HEK293 (cell line): ENCODE data around the gene CNN1.

ENCODE experiments used
- HOXD13 ChIP-seq: sonication (generic); formaldehyde crosslinking; IDR thresholded peaks from 2 replicates; pipeline ENCODE4 v1.8.0; 2022; ENCODE audit warnings: missing genetic modification reagents, borderline replicate concordance
- IKZF3 ChIP-seq: fragments of 450-650 bp; IDR thresholded peaks from 2 replicates; pipeline ENCODE4 v1.5.0; 2018; ENCODE audit warnings: missing biosample characterization, mild to moderate bottlenecking, missing genetic modification characterization, moderate library complexity
- KLF1 ChIP-seq: fragments of 450-650 bp; formaldehyde crosslinking; IDR thresholded peaks from 2 replicates; pipeline ENCODE4 v1.5.1; 2016; ENCODE audit warnings: missing biosample characterization, missing genetic modification characterization
- MEIS1 ChIP-seq: sonication (generic); formaldehyde crosslinking; IDR thresholded peaks from 2 replicates; pipeline ENCODE4 v1.8.1; 2022; ENCODE audit warnings: missing genetic modification reagents, mild to moderate bottlenecking, borderline replicate concordance
- MYNN ChIP-seq: fragments of 450-650 bp; formaldehyde crosslinking; IDR thresholded peaks from 2 replicates; pipeline ENCODE4 v1.5.1; 2016; ENCODE audit warnings: missing biosample characterization, missing genetic modification characterization, borderline replicate concordance
- SP3 ChIP-seq: fragments of 450-650 bp; formaldehyde crosslinking; IDR thresholded peaks from 2 replicates; pipeline ENCODE4 v1.5.1; 2016; ENCODE audit warnings: missing biosample characterization, missing genetic modification characterization
- ZFP41 ChIP-seq: fragments of 450-650 bp; formaldehyde crosslinking; IDR thresholded peaks from 2 replicates; pipeline ENCODE4 v1.5.1; 2016; ENCODE audit warnings: missing biosample characterization, missing genetic modification characterization, borderline replicate concordance
- ZNF140 ChIP-seq: fragments of 450-650 bp; formaldehyde crosslinking; IDR thresholded peaks from 2 replicates; pipeline ENCODE4 v1.5.1; 2016; ENCODE audit warnings: missing biosample characterization, missing genetic modification characterization
- ZNF157 ChIP-seq: fragments of 450-650 bp; formaldehyde crosslinking; IDR thresholded peaks from 2 replicates; pipeline ENCODE4 v1.5.1; 2016; ENCODE audit warnings: missing biosample characterization, missing genetic modification characterization
- ZNF211 ChIP-seq: fragments of 450-650 bp; formaldehyde crosslinking; IDR thresholded peaks from 2 replicates; pipeline ENCODE4 v1.5.1; 2016; ENCODE audit warnings: low read depth, missing biosample characterization, missing genetic modification characterization
- ZNF221 ChIP-seq: fragments of 450-650 bp; formaldehyde crosslinking; IDR thresholded peaks from 2 replicates; pipeline ENCODE4 v1.5.1; 2017; ENCODE audit warnings: missing biosample characterization, missing genetic modification characterization, borderline replicate concordance
- ZNF248 ChIP-seq: fragments of 450-650 bp; formaldehyde crosslinking; IDR thresholded peaks from 2 replicates; pipeline ENCODE4 v1.5.1; 2017; ENCODE audit warnings: missing biosample characterization, missing genetic modification characterization
- ZNF324 ChIP-seq: fragments of 450-650 bp; formaldehyde crosslinking; IDR thresholded peaks from 2 replicates; pipeline ENCODE4 v1.5.1; 2016; ENCODE audit warnings: missing biosample characterization, missing genetic modification characterization
- ZNF449 ChIP-seq: fragments of 450-650 bp; formaldehyde crosslinking; IDR thresholded peaks from 2 replicates; pipeline ENCODE4 v1.5.1; 2017; ENCODE audit warnings: missing biosample characterization, mild to moderate bottlenecking, missing genetic modification characterization, moderate library complexity
- ZNF544 ChIP-seq: fragments of 450-650 bp; formaldehyde crosslinking; IDR thresholded peaks from 2 replicates; pipeline ENCODE4 v1.5.0; 2017; ENCODE audit warnings: missing biosample characterization, missing genetic modification characterization
- ZNF623 ChIP-seq: fragments of 450-650 bp; formaldehyde crosslinking; IDR thresholded peaks from 2 replicates; pipeline ENCODE4 v1.5.1; 2016; ENCODE audit warnings: missing biosample characterization, missing genetic modification characterization
- ZNF747 ChIP-seq: fragments of 450-650 bp; formaldehyde crosslinking; IDR thresholded peaks from 2 replicates; pipeline ENCODE4 v1.5.1; 2016; ENCODE audit warnings: missing biosample characterization, missing genetic modification characterization
- TF ChIP-seq, protein P1 (sequence below): fragments of 450-650 bp; formaldehyde crosslinking; conservative IDR thresholded peaks from 2 replicates; pipeline ENCODE4 v1.5.1; 2016; ENCODE audit warnings: low read depth, missing biosample characterization, missing genetic modification characterization
- TF ChIP-seq, protein P2 (sequence below): fragments of 450-650 bp; formaldehyde crosslinking; IDR thresholded peaks from 2 replicates; pipeline ENCODE4 v1.5.1; 2016; ENCODE audit warnings: missing biosample characterization, missing genetic modification characterization
- TF ChIP-seq, protein P3 (sequence below): fragments of 450-650 bp; formaldehyde crosslinking; IDR thresholded peaks from 2 replicates; pipeline ENCODE4 v1.5.1; 2016; ENCODE audit warnings: missing biosample characterization, missing genetic modification characterization, borderline replicate concordance
- TF ChIP-seq, protein P4 (sequence below): fragments of 450-650 bp; formaldehyde crosslinking; optimal IDR thresholded peaks from 2 replicates; pipeline ENCODE3; 2016; ENCODE audit warnings: missing biosample characterization, mild to moderate bottlenecking, missing genetic modification characterization
- TF ChIP-seq, protein P5 (sequence below): fragments of 450-650 bp; formaldehyde crosslinking; IDR thresholded peaks from 2 replicates; pipeline ENCODE4 v1.5.1; 2016; ENCODE audit warnings: missing biosample characterization, missing genetic modification characterization
- TF ChIP-seq, protein P6 (sequence below): fragments of 450-650 bp; formaldehyde crosslinking; IDR thresholded peaks from 2 replicates; pipeline ENCODE4 v1.5.1; 2016; ENCODE audit warnings: missing biosample characterization, missing genetic modification characterization

CNN1 gene

DNA sequence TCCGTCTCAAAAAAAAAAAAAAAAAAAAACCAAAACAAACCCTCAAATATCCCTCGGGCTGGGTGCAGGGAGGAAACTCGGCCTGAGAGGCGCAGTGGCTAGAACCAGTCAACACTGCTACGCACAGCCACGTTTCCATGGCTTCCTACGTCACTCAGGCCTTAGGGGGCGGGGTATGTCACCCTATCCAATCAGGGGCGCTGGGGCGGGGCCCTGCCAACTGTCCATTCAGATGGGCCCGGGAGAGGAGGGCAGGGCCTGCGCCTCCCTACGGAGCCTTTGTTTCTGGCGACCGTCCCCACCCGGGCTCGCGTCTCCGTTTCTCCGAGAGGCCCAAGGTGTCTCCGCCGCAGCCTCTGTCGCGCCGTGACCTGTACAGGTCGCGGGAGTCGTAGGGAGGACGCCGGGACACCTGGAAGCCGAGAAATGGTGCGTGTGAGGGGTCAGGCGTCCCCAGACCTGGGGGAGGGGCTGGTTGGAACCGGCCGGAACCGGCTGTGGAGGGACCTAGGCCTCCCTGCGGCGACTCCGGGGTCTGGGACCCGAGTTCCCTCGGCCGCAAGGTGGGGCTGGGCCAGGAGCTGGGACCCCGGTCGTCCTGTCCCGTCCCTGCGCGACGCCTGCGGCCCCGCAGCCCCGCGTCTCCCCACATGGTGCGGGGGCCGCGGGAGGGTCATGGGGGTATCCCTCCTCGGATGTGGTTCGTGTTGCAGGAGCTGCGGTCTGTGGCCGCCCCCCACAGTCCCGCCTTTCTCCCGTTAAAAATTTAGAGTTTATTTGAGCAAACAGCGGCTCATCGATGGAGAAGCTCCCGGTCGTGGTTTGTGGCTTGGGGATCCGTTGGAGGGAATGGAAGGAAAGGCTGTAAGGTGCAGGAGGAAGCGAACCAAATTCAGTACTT lies 58.8 kb downstream of the CNN1 start, which contains the start of gene ZNF627 (continued):
- TF ChIP-seq IKZF3 (tag by site-specific recombination) (no peak; the same call in 1 of the 2 replicates), KLF1 (tag by site-specific recombination) (no peak; the same call in none of the 2 replicates), ZNF211 (tag by site-specific recombination) (no peak), MEIS1 (CRISPR knock-in tag) (no peak), ZNF623 (tag by site-specific recombination) (no peak), ZNF221 (tag by site-specific recombination) (no peak), ZNF324 (peak; percentile 87), ZNF747 (tag by site-specific recombination) (no peak), ZNF248 (tag by site-specific recombination) (no peak), ZFP41 (tag by site-specific recombination) (no peak), ZNF544 (tag by site-specific recombination) (no peak), SP3 (tag by site-specific recombination) (peak; percentile 74), ZNF157 (no peak), ZNF449 (tag by site-specific recombination) (no peak), ZNF140 (tag by site-specific recombination) (no peak), HOXD13 (CRISPR knock-in tag) (no peak), MYNN (no peak)
- TF ChIP-seq, protein P1, sequence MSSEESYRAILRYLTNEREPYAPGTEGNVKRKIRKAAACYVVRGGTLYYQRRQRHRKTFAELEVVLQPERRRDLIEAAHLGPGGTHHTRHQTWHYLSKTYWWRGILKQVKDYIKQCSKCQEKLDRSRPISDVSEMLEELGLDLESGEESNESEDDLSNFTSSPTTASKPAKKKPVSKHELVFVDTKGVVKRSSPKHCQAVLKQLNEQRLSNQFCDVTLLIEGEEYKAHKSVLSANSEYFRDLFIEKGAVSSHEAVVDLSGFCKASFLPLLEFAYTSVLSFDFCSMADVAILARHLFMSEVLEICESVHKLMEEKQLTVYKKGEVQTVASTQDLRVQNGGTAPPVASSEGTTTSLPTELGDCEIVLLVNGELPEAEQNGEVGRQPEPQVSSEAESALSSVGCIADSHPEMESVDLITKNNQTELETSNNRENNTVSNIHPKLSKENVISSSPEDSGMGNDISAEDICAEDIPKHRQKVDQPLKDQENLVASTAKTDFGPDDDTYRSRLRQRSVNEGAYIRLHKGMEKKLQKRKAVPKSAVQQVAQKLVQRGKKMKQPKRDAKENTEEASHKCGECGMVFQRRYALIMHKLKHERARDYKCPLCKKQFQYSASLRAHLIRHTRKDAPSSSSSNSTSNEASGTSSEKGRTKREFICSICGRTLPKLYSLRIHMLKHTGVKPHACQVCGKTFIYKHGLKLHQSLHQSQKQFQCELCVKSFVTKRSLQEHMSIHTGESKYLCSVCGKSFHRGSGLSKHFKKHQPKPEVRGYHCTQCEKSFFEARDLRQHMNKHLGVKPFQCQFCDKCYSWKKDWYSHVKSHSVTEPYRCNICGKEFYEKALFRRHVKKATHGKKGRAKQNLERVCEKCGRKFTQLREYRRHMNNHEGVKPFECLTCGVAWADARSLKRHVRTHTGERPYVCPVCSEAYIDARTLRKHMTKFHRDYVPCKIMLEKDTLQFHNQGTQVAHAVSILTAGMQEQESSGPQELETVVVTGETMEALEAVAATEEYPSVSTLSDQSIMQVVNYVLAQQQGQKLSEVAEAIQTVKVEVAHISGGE (tag by site-specific recombination) = peak; percentile 47; the same call in 1 of the 2 replicates
- TF ChIP-seq, protein P2, sequence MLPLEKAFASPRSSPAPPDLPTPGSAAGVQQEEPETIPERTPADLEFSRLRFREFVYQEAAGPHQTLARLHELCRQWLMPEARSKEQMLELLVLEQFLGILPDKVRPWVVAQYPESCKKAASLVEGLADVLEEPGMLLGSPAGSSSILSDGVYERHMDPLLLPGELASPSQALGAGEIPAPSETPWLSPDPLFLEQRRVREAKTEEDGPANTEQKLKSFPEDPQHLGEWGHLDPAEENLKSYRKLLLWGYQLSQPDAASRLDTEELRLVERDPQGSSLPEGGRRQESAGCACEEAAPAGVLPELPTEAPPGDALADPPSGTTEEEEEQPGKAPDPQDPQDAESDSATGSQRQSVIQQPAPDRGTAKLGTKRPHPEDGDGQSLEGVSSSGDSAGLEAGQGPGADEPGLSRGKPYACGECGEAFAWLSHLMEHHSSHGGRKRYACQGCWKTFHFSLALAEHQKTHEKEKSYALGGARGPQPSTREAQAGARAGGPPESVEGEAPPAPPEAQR = peak; percentile 59; the same call in 1 of the 2 replicates
- TF ChIP-seq, protein P3, sequence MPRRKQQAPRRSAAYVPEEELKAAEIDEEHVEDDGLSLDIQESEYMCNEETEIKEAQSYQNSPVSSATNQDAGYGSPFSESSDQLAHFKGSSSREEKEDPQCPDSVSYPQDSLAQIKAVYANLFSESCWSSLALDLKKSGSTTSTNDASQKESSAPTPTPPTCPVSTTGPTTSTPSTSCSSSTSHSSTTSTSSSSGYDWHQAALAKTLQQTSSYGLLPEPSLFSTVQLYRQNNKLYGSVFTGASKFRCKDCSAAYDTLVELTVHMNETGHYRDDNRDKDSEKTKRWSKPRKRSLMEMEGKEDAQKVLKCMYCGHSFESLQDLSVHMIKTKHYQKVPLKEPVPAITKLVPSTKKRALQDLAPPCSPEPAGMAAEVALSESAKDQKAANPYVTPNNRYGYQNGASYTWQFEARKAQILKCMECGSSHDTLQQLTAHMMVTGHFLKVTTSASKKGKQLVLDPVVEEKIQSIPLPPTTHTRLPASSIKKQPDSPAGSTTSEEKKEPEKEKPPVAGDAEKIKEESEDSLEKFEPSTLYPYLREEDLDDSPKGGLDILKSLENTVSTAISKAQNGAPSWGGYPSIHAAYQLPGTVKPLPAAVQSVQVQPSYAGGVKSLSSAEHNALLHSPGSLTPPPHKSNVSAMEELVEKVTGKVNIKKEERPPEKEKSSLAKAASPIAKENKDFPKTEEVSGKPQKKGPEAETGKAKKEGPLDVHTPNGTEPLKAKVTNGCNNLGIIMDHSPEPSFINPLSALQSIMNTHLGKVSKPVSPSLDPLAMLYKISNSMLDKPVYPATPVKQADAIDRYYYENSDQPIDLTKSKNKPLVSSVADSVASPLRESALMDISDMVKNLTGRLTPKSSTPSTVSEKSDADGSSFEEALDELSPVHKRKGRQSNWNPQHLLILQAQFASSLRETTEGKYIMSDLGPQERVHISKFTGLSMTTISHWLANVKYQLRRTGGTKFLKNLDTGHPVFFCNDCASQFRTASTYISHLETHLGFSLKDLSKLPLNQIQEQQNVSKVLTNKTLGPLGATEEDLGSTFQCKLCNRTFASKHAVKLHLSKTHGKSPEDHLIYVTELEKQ (tag by site-specific recombination) = no peak
- TF ChIP-seq, protein P4, sequence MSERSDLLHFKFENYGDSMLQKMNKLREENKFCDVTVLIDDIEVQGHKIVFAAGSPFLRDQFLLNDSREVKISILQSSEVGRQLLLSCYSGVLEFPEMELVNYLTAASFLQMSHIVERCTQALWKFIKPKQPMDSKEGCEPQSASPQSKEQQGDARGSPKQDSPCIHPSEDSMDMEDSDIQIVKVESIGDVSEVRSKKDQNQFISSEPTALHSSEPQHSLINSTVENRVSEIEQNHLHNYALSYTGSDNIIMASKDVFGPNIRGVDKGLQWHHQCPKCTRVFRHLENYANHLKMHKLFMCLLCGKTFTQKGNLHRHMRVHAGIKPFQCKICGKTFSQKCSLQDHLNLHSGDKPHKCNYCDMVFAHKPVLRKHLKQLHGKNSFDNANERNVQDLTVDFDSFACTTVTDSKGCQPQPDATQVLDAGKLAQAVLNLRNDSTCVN (tag by site-specific recombination) = peak; percentile 66
- TF ChIP-seq, protein P5, sequence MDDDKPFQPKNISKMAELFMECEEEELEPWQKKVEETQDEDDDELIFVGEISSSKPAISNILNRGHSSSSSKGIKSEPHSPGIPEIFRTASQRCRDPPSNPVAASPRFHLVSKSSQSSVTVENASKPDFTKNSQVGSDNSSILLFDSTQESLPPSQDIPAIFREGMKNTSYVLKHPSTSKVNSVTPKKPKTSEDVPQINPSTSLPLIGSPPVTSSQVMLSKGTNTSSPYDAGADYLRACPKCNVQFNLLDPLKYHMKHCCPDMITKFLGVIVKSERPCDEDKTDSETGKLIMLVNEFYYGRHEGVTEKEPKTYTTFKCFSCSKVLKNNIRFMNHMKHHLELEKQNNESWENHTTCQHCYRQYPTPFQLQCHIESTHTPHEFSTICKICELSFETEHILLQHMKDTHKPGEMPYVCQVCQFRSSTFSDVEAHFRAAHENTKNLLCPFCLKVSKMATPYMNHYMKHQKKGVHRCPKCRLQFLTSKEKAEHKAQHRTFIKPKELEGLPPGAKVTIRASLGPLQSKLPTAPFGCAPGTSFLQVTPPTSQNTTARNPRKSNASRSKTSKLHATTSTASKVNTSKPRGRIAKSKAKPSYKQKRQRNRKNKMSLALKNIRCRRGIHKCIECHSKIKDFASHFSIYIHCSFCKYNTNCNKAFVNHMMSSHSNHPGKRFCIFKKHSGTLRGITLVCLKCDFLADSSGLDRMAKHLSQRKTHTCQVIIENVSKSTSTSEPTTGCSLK (tag by site-specific recombination) = no peak
- TF ChIP-seq, protein P6, sequence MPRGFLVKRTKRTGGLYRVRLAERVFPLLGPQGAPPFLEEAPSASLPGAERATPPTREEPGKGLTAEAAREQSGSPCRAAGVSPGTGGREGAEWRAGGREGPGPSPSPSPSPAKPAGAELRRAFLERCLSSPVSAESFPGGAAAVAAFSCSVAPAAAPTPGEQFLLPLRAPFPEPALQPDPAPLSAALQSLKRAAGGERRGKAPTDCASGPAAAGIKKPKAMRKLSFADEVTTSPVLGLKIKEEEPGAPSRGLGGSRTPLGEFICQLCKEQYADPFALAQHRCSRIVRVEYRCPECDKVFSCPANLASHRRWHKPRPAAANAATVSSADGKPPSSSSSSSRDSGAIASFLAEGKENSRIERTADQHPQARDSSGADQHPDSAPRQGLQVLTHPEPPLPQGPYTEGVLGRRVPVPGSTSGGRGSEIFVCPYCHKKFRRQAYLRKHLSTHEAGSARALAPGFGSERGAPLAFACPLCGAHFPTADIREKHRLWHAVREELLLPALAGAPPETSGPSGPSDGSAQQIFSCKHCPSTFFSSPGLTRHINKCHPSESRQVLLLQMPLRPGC (tag by site-specific recombination) = peak; percentile 69; the same call in 1 of the 2 replicates
